Heart right ventricle (tissue), 16 donors: Measurements from ENCODE around the gene LPCAT1. TPM values are rescaled to one million over a fixed set of nuclear protein-coding genes. Genes with fewer than 3 reads are reported as not detected.

Experiments
- ATAC-seq, 8 donors: fragments of 200-7000 bp; cut with Tn5 transposase; one replicate each; pipeline ENCODE4 v1.9.1; 2020; ENCODE audit warnings: mild to moderate bottlenecking in 8 of 8, moderate library complexity in 8 of 8, moderate number of reproducible peaks in 1 of 8
- DNase-seq, 2 donors: peaks; one replicate each; pipeline ENCODE4 v3.0.0-alpha.2; 2020
- H3K27ac ChIP-seq, 10 donors: fragments of 200-600 bp; sonication (generic) in 2 of 10; one replicate each; pipeline versions ENCODE4 v1.5.0 to v1.8.0; 2020 to 2022; ENCODE audit warnings: mild to moderate bottlenecking in 3 of 10
- H3K27me3 ChIP-seq, 7 donors: fragments of 200-600 bp; one replicate each; pipeline ENCODE4 v1.8.0; 2021 to 2022; ENCODE audit warnings: mild to moderate bottlenecking in 2 of 7
- H3K36me3 ChIP-seq, 9 donors: fragments of 200-600 bp; sonication (generic) in 1 of 9; one replicate each; pipeline versions ENCODE4 v1.5.0 to v1.8.0; 2020 to 2022; ENCODE audit warnings: mild to moderate bottlenecking in 2 of 9
- H3K4me1 ChIP-seq, 9 donors: fragments of 200-600 bp; sonication (generic) in 1 of 9; one replicate each; pipeline versions ENCODE4 v1.5.0 to v1.8.0; 2020 to 2022; ENCODE audit warnings: mild to moderate bottlenecking in 4 of 9
- H3K4me3 ChIP-seq, 10 donors: fragments of 200-600 bp; sonication (generic) in 2 of 10; one replicate each; pipeline versions ENCODE4 v1.5.0 to v1.8.0; 2020 to 2022; ENCODE audit warnings: mild to moderate bottlenecking in 7 of 10, moderate library complexity in 2 of 10
- H3K9me3 ChIP-seq, 11 donors: fragments of 200-600 bp in 10 of 11; sonication (generic) in 2 of 11; one replicate each; pipeline versions ENCODE4 v1.5.0 to v1.8.0; 2013 to 2022; ENCODE audit warnings: mild to moderate bottlenecking in 2 of 11, control low read depth in 1 of 11, moderate library complexity in 1 of 11
- CTCF ChIP-seq, 9 donors: fragments of 200-600 bp; sonication (generic) in 2 of 9; IDR thresholded peaks; one replicate each; pipeline versions ENCODE4 v1.5.0 to v1.8.0; 2021 to 2022; ENCODE audit warnings: antibody characterized with exemption in 9 of 9, mild to moderate bottlenecking in 5 of 9, moderate library complexity in 1 of 9
- WGBS, 2 donors: extraction: QIAGEN DNeasy Blood & Tissue Kit; methylation state at CpG; one replicate each; pipeline ENCODE4 v1.1.7; 2013; ENCODE audit warnings: inconsistent platforms in 1 of 2; 5-methylcytosine and 5-hydroxymethylcytosine counted together
- intact Hi-C, 10 donors: fragments of 100-400 bp; cut with DNase I; formaldehyde crosslinking; loops; one replicate each; pipeline versions ENCODE4 v1.11.1 to v1.14.2; 2022
- polyA plus RNA-seq, 2 donors: library from polyadenylated mRNA; stranded (reverse); fragments of 200-250 nt; gene quantifications; one replicate each; pipeline ENCODE4 v1.2.3, GENCODE V29; 2013
- total RNA-seq, 10 donors: library from RNA; stranded (reverse); fragmentation: NEBNext Ultra II Directional in 3 of 10; extraction: Animal tissue kit (Norgen Biotek cat#: 25700) in 3 of 10; gene quantifications; one replicate each; pipeline versions ENCODE4 v1.2.1 to v1.2.4, GENCODE V29; 2021 to 2023
- donor health status: Arrhythmogenic right ventricular cardiomyopathy.
- donor health status: ischemic (EF 13 %, LVEDD 7.1; RV severe dilation, severe dysfunction).
- donor health status: healthy with polysubstance abuse.
- donor health status: DM: no; HTN: yes; CAD: no.
- donor health status: DM: no; HTN: no; CAD: no.
- donor health status: ischemic (EF 25% LVEDD 6.9; RV normal size, moderate dysfunction).
- donor health status: ischemic (EF 25% LVEDD 5.7; RV mildly dilated, moderate dysfunction).
- donor health status: healthy.
- donor health status: DM: yes; HTN: yes; CAD: no.
- donor health status: Ischemic cardiomyopathy.
- donor health status: ischemic (EF 35%, LVEDD 5.7; RV mildly dilated, moderate dysfunction).
- donor health status: nonischemic (EF 11% LVEDD 7.7; RV severe dilation, severe dysfunction).
- donor health status: DM: yes; HTN: yes; CAD: no.
- donor health status: PGD.
- donor health status: ischemic (EF 29% LVEDD 5.4; RV normal size, mild dysfunction).
- donor health status: nonischemic (EF 23%, LVEDD 6.1; RV moderate dilation, normal function).

LPCAT1 gene
- total and polyA plus RNA-seq, 12 donors: 5.6 to 25.5 (median 9.6) TPM

DNA sequence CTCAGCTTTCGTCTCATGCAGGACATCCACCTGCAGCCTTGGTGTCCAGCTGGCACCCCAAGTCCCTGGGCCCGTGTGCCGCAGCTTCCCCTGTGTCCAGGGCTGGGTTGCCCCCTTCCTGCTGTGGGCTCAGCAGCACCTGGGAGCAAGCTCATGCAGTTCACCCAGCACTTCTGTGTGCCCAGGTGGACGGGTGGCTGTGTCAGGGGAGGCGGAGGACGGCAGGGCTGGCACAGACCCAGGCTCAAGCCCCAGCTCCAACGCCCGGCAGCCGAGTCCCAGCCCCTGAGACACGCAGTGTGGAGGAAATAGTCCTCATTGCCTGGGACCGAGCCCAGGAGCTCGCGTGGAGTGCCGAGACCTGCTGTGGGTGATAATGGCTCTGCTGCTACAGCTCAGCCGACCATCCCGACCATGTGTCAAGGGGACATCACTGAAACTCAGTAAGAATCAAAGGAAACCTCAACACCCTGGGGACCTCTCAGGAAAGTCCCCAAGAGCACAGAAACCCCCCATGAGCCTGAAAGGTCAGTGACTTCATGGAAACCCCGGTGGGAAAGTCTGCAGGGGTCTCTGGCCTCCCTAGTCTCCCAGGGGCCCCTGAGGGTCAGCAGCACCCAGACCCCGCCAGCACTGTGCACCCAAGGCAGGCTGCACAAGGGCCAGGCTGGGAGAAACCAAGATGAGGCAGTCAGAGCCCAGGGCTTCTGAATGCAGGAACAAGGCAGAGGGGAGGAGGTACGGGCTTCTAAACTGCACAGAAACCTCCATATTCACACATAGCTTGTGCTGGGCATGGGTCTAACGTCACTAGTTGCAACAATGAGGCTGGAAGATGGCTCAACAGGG lies 38.8 kb downstream of the LPCAT1 start:
- no peak for ATAC-seq
- H3K27me3 ChIP-seq: no peaks in the 10 kb centered on the region
- no peak overlapping the region for H3K4me3 ChIP-seq
- TF ChIP-seq CTCF (IDR thresholded peaks at IDR 0.05): no peak
- H3K9me3 ChIP-seq: no peaks in the 10 kb centered on the region
- H3K27ac ChIP-seq: no peak overlapping the region
- no peak for DNase-seq
- H3K36me3 ChIP-seq: peaks cover 0 to 68% (median 9%) of the 10 kb centered on the region in 9 donors
- 81 to 84% methylated on average over 20 of the region's 20 CpGs for WGBS, 2 donors
- peaks cover 0 to 24% (median 0%) of the 10 kb centered on the region in 9 donors for H3K4me1 ChIP-seq
- intact Hi-C loops: no loop called here

- ATAC-seq: no peak
- Histone ChIP-seq H3K27ac (no peak overlapping the region), H3K27me3 (no peaks in the 10 kb centered on the region), H3K9me3 (no peaks in the 10 kb centered on the region), H3K4me3 (no peak overlapping the region), H3K36me3 (peaks cover 0 to 64% (median 9%) of the 10 kb centered on the region in 9 donors), H3K4me1 (peaks cover 0 to 25% (median 0%) of the 10 kb centered on the region in 9 donors)
- DNase-seq: no peak
- TF ChIP-seq CTCF (IDR thresholded peaks at IDR 0.05): no peak
- intact Hi-C loops: no loop called here
- 94 to 95% methylated on average over 33 of the region's 33 CpGs for WGBS, 2 donors
These were observed 39.7 kb downstream of the LPCAT1 start for GRCh38 chr5:1483856-1484729.

DNA sequence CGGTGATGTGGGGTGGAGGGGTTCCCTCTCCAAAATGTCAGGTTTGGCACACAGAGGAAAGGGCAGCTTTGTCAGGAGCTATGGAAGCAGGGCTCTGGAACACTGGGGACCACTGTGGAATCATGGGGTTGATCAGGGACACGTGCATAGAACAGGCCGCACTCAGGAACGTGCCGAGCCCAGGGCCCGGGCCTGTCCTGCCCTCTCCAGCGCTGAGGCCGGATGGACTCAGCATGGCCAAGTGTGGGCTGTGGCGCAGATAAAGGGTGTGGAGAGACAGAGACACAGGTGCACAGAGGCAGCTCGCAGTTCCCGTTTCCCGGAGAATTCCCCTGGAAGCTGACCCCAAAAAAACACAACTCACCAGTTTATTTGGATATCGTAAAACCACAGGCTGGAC lies 40.7 kb downstream of the LPCAT1 start:
- no peak for ATAC-seq
- Histone ChIP-seq H3K9me3 (no peaks in the 10 kb centered on the region), H3K4me1 (peaks cover 0 to 36% (median 0%) of the 10 kb centered on the region in 9 donors), H3K27me3 (no peaks in the 10 kb centered on the region), H3K36me3 (peaks cover 0 to 64% (median 9%) of the 10 kb centered on the region in 9 donors), H3K27ac (no peak overlapping the region), H3K4me3 (no peak overlapping the region)
- intact Hi-C loops: no loop called here
- TF ChIP-seq CTCF (IDR thresholded peaks at IDR 0.05): no peak
- DNase-seq: no peak
- 96% methylated on average over 13 of the region's 13 CpGs for WGBS, 2 donors

DNA sequence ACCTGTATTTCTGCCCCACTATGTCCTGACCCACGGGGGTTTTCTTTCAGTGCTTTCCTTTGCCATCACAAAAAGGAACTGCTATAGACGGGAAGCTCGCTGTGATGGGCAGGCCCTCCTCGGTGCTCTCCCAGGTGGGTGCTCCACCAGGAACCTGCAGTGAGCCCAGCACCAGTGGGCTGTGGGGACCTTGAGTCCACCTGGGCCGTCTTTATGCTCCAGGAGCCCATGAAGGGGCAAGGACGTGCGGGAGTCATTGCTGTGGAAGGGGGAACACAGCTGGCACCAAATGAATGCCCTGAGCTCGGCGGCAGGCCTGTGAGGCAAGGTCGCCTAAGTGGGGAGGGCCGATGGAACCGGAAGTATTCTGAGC lies 41.8 kb downstream of the LPCAT1 start:
- Histone ChIP-seq H3K36me3 (peaks cover 0 to 61% (median 4%) of the 10 kb centered on the region in 9 donors), H3K27me3 (no peaks in the 10 kb centered on the region), H3K9me3 (no peaks in the 10 kb centered on the region), H3K4me3 (no peak overlapping the region), H3K27ac (peak overlapping the region in 1 of 10 donors; percentile 92), H3K4me1 (peaks cover 0 to 40% (median 0%) of the 10 kb centered on the region in 9 donors)
- intact Hi-C loops: no loop called here
- 93 to 97% methylated on average over 12 of the region's 12 CpGs for WGBS, 2 donors
- no peak for TF ChIP-seq CTCF (IDR thresholded peaks at IDR 0.05)
- DNase-seq: no peak
- ATAC-seq: no peak
